Adrenal gland (tissue), 5 donors: ENCODE data around the gene SLC25A6.

Source experiments
- POLR2A ChIP-seq, 2 donors: fragments of 450-650 bp; IDR thresholded peaks; one replicate each; pipeline ENCODE4 v1.6.1; 2017; ENCODE audit warnings: antibody characterized with exemption in 2 of 2, mild to moderate bottlenecking in 2 of 2, moderate library complexity in 1 of 2
- TF ChIP-seq, protein P1 (sequence below), 6 experiments: fragments of 450-650 bp in 4 of 6; fragments of 200-600 bp in 2 of 6; sonication (generic) in 1 of 6; IDR thresholded peaks; 1 replicate in 5 of 6; 2 replicates in 1 of 6; pipeline versions ENCODE4 v1.5.1 to v1.8.0; 2016 to 2021; ENCODE audit warnings: antibody characterized with exemption in 6 of 6, mild to moderate bottlenecking in 2 of 6, moderate library complexity in 1 of 6
- donor health status: DM: no; HTN: no; CAD: no.

DNA sequence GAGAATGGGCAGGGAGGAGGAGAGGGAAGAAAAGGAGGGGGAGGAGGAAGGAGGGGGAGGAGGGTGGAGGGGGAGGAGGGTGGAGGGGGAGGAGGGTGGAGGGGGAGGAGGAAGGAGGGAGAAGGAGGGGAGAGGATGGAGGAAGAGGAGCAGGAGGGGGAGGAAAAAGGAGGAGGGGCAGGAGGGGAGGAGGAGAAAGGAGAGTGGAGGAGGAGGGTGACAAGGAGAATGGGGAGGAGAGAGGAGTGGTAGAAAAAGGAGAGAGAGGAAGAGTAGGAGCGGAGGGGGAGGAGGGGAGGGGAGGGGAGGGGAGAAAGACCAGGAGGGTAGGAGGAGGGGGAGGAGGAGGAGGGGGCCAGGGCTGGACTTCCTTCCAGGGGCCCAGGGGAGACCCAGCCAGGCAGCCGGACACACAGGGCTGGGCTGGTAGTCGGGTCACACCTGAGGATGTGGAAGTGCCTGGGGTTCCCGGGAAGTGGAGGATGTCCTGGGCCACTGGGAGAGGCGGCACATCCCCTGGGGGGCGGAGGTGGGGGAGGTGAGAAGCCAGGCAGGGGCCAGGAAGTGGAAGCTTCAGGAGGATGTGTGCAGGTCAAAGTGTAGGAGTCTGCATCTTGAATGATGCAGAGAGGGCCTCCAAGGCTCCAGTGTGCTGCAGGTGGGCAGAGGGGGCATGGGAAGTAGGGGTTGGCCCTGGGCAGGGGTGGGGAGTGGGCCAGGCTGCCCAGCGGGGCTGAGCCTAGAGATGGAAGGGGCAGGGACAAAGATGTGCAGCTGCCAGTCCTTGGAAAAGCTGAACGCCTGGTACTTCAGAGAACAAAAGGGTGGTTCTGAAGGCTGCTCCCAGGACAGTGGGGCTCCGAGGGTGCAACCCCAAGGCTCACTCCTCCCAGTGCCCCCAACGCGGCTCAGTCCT, 36.5 kb downstream of the SLC25A6 start:
- TF ChIP-seq, protein P1, sequence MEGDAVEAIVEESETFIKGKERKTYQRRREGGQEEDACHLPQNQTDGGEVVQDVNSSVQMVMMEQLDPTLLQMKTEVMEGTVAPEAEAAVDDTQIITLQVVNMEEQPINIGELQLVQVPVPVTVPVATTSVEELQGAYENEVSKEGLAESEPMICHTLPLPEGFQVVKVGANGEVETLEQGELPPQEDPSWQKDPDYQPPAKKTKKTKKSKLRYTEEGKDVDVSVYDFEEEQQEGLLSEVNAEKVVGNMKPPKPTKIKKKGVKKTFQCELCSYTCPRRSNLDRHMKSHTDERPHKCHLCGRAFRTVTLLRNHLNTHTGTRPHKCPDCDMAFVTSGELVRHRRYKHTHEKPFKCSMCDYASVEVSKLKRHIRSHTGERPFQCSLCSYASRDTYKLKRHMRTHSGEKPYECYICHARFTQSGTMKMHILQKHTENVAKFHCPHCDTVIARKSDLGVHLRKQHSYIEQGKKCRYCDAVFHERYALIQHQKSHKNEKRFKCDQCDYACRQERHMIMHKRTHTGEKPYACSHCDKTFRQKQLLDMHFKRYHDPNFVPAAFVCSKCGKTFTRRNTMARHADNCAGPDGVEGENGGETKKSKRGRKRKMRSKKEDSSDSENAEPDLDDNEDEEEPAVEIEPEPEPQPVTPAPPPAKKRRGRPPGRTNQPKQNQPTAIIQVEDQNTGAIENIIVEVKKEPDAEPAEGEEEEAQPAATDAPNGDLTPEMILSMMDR (IDR thresholded peaks at IDR 0.05), result no peak
- TF ChIP-seq POLR2A (IDR thresholded peaks at IDR 0.05), result no peak
